Measurements from ENCODE around the gene ROBO1.

GRCh38 chr3:78963771-78964170, 804.0 kb downstream of the ROBO1 start:
- TF ChIP-seq EZH2phosphoT487 (IDR thresholded peaks at IDR 0.05; ENCODE audit: insufficient read depth, low read depth) (no peak), EZH2 (IDR thresholded peaks at IDR 0.05; ENCODE audit: insufficient read depth, poor library complexity, severe bottlenecking) (no peak)
